ENCODE results near the gene KIF5B. TPM values are rescaled to one million over a fixed set of nuclear protein-coding genes. Genes with fewer than 3 reads are reported as not detected.

KIF5B gene
- total RNA-seq, 1 experiment from 2014 or later: 84.4 TPM

DNA sequence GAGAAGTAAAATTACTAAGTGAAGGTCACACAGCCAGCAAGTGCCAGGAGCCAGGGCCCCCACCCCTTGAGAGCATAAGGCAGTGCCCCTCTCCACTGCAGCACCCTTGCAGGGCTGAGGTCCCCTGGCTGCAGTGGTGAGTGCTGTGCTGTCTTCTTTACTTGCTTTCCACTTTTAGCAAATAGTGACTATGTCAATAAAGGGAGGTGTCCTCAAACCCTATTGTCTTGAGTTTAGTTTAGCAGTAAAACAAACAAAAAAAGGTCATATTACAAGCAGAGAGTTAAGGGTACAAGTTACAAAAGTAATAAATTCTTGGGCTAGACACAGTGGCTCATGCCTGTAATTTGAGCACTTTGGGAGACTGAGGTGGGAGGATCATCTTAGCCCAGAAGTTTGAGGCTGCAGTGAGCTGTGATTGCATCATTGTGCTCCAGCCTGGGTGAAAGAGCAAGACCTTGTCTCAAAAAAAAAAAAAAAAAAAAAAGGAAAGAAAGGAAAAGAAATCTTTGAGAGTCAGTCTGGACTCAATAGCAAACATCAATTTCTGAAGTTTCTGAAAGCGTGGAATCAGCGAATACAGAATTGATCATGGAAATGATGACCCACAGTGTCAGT is 39.0 kb upstream of the KIF5B start:
- H3K4me1 ChIP-seq (ENCODE audit: insufficient read depth, low read length): peaks cover 7% of the 10 kb centered on the region
- CTCF ChIA-PET: no interaction called here
- H3F3A ChIP-seq (ENCODE audit: low read length, unreplicated experiment): no peaks in the 10 kb centered on the region
- no peak overlapping the region for H2AFZ ChIP-seq (ENCODE audit: low read length)
- no peak overlapping the region for H3K9ac ChIP-seq (ENCODE audit: low read length)
- ATAC-seq (peak; percentile 96), DNase-seq (peak; percentile 66)
- no peaks in the 10 kb centered on the region for H4K20me1 ChIP-seq (ENCODE audit: low read length)
- no peak overlapping the region for H3K4me3 ChIP-seq (ENCODE audit: low read length)
- no peaks in the 10 kb centered on the region for H3K36me3 ChIP-seq (ENCODE audit: low read depth, low read length)
- no peaks in the 10 kb centered on the region for H3K9me3 ChIP-seq (ENCODE audit: low read length)
- intact Hi-C loops (cut with micrococcal nuclease): no loop called here
- no peaks in the 10 kb centered on the region for H3K9me2 ChIP-seq (replicated peaks; ENCODE audit: low read length)
- H3K79me2 ChIP-seq (ENCODE audit: low read length): no peaks in the 10 kb centered on the region
- BruUV-seq (replicated peaks): no TSS peak
- no peaks in the 10 kb centered on the region for H3K27me3 ChIP-seq (ENCODE audit: low read length)
- POLR2A ChIA-PET (ENCODE audit: unreplicated experiment): interaction anchor here (0.6 kb wide), 1 partner anchor 283 kb away, joined by 4 read pairs; no protein-coding TSS in a partner anchor
- no peak for TF ChIP-seq EZH2phosphoT487 (IDR thresholded peaks at IDR 0.05; ENCODE audit: borderline replicate concordance, low read length)
- TF ChIP-seq, protein P1, sequence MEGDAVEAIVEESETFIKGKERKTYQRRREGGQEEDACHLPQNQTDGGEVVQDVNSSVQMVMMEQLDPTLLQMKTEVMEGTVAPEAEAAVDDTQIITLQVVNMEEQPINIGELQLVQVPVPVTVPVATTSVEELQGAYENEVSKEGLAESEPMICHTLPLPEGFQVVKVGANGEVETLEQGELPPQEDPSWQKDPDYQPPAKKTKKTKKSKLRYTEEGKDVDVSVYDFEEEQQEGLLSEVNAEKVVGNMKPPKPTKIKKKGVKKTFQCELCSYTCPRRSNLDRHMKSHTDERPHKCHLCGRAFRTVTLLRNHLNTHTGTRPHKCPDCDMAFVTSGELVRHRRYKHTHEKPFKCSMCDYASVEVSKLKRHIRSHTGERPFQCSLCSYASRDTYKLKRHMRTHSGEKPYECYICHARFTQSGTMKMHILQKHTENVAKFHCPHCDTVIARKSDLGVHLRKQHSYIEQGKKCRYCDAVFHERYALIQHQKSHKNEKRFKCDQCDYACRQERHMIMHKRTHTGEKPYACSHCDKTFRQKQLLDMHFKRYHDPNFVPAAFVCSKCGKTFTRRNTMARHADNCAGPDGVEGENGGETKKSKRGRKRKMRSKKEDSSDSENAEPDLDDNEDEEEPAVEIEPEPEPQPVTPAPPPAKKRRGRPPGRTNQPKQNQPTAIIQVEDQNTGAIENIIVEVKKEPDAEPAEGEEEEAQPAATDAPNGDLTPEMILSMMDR (conservative IDR thresholded peaks at IDR 0.05; ENCODE audit: low read depth, low read length): no peak
- no peak for TF ChIP-seq EZH2 (IDR thresholded peaks at IDR 0.05; ENCODE audit: low read length, unreplicated experiment)
- H3K27ac ChIP-seq (ENCODE audit: low read length): no peak overlapping the region
- H3K4me2 ChIP-seq (ENCODE audit: low read length): peak overlapping the region; percentile 27; the same call in 1 of the 2 replicates

- CTCF ChIA-PET: no interaction called here
- no peaks in the 10 kb centered on the region for H3K9me2 ChIP-seq (replicated peaks; ENCODE audit: low read length)
- H3K4me2 ChIP-seq (ENCODE audit: low read length): no peak overlapping the region
- ATAC-seq (no peak), DNase-seq (no peak)
- TF ChIP-seq, protein P1 (conservative IDR thresholded peaks at IDR 0.05; ENCODE audit: low read depth, low read length): no peak
- TF ChIP-seq EZH2 (IDR thresholded peaks at IDR 0.05; ENCODE audit: low read length, unreplicated experiment) (no peak), EZH2phosphoT487 (IDR thresholded peaks at IDR 0.05; ENCODE audit: borderline replicate concordance, low read length) (no peak)
- H3K9me3 ChIP-seq (ENCODE audit: low read length): no peaks in the 10 kb centered on the region
- no peaks in the 10 kb centered on the region for H3K36me3 ChIP-seq (ENCODE audit: low read depth, low read length)
- H3F3A ChIP-seq (ENCODE audit: low read length, unreplicated experiment): no peaks in the 10 kb centered on the region
- no peaks in the 10 kb centered on the region for H3K79me2 ChIP-seq (ENCODE audit: low read length)
- no peaks in the 10 kb centered on the region for H4K20me1 ChIP-seq (ENCODE audit: low read length)
- H3K27me3 ChIP-seq (ENCODE audit: low read length): no peaks in the 10 kb centered on the region
- intact Hi-C loops (cut with micrococcal nuclease): no loop called here
- H3K4me1 ChIP-seq (ENCODE audit: insufficient read depth, low read length): peaks cover 7% of the 10 kb centered on the region
- H3K9ac ChIP-seq (ENCODE audit: low read length): no peak overlapping the region
- no TSS peak for BruUV-seq (replicated peaks)
- H3K27ac ChIP-seq (ENCODE audit: low read length): no peak overlapping the region
- no peak overlapping the region for H2AFZ ChIP-seq (ENCODE audit: low read length)
- no peak overlapping the region for H3K4me3 ChIP-seq (ENCODE audit: low read length)
- POLR2A ChIA-PET (ENCODE audit: unreplicated experiment): no interaction called here
These were observed 37.4 kb upstream of the KIF5B start for GRCh38 chr10:32093650-32094049.

DNA sequence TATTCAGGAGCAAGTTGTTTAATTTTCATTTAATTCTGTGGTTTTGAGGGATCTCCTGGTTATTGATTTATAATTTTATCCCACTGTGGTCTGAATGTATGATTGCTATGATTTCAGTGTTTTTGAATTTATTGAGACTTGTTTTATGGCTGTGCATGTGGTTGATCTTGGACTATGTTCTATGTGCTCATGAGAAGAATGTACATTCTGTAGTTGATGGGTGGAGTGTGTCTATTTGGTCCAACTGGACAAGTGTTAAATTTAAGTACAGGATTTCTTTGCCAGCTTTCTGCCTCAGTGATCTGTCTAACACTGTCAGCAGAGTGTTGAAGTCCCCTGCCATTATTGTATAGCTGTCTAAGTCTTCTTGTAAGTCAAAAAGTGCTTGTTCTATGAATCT is 34.8 kb upstream of the KIF5B start:
- no peak overlapping the region for H2AFZ ChIP-seq (ENCODE audit: low read length)
- DNase-seq (no peak), ATAC-seq (no peak)
- H3K9me2 ChIP-seq (replicated peaks; ENCODE audit: low read length): no peaks in the 10 kb centered on the region
- no peaks in the 10 kb centered on the region for H3K9me3 ChIP-seq (ENCODE audit: low read length)
- BruUV-seq (replicated peaks): no TSS peak
- H3K79me2 ChIP-seq (ENCODE audit: low read length): no peaks in the 10 kb centered on the region
- peaks cover 7% of the 10 kb centered on the region for H3K4me1 ChIP-seq (ENCODE audit: insufficient read depth, low read length)
- no peak overlapping the region for H3K27ac ChIP-seq (ENCODE audit: low read length)
- no peaks in the 10 kb centered on the region for H3K36me3 ChIP-seq (ENCODE audit: low read depth, low read length)
- TF ChIP-seq, protein P1 (conservative IDR thresholded peaks at IDR 0.05; ENCODE audit: low read depth, low read length): no peak
- no peak for TF ChIP-seq EZH2phosphoT487 (IDR thresholded peaks at IDR 0.05; ENCODE audit: borderline replicate concordance, low read length)
- no peak for TF ChIP-seq EZH2 (IDR thresholded peaks at IDR 0.05; ENCODE audit: low read length, unreplicated experiment)
- H4K20me1 ChIP-seq (ENCODE audit: low read length): no peaks in the 10 kb centered on the region
- POLR2A ChIA-PET (ENCODE audit: unreplicated experiment): no interaction called here
- no peaks in the 10 kb centered on the region for H3K27me3 ChIP-seq (ENCODE audit: low read length)
- no peaks in the 10 kb centered on the region for H3F3A ChIP-seq (ENCODE audit: low read length, unreplicated experiment)
- CTCF ChIA-PET: no interaction called here
- H3K4me3 ChIP-seq (ENCODE audit: low read length): no peak overlapping the region
- H3K9ac ChIP-seq (ENCODE audit: low read length): no peak overlapping the region
- intact Hi-C loops (cut with micrococcal nuclease): no loop called here
- H3K4me2 ChIP-seq (ENCODE audit: low read length): no peak overlapping the region

Data from PC-3 (cell line).